PC-3 (cell line): ENCODE measurements around the gene SERPINA5. TPM values are rescaled to one million over a fixed set of nuclear protein-coding genes. Genes with fewer than 3 reads are reported as not detected.

Source experiments
- ATAC-seq: fragments of 200-7000 bp; cut with Tn5 transposase; 2 replicates; pipeline ENCODE4 v1.9.1; 2020; ENCODE audit warnings: mild to moderate bottlenecking, moderate library complexity
- BruUV-seq: library from RNA; stranded (reverse); fragments of 400-500 nt; replicated peaks from 2 replicates; lab custom pipeline; 2021; lab: Mats Ljungman, UMichigan
- CTCF ChIA-PET: fragments of 300-600 bp; sonication (Branson Sonifier 250); formaldehyde crosslinking; loops from one replicate; lab custom pipeline; 2022; ENCODE audit warnings: antibody characterized with exemption; lab: Charles Lee
- POLR2A ChIA-PET: fragments of 300-600 bp; sonication (Branson Sonifier 250); formaldehyde crosslinking; loops from one replicate; lab custom pipeline; 2022; ENCODE audit warnings: antibody characterized with exemption; ENCODE audit not compliant: unreplicated experiment; lab: Charles Lee
- DNase-seq: peaks from one replicate; pipeline ENCODE4 v3.0.0-alpha.2; 2015
- H2AFZ ChIP-seq: fragments of 300-600 bp; sonication (generic); 2 replicates; pipeline ENCODE4 v1.6.0; 2016; ENCODE audit warnings: antibody characterized with exemption, low read length
- H3F3A ChIP-seq: fragments of 300-600 bp; sonication (generic); one replicate; pipeline ENCODE4 v1.6.0; 2017; ENCODE audit warnings: antibody characterized with exemption, low read length, control low read depth, mild to moderate bottlenecking; ENCODE audit not compliant: unreplicated experiment
- H3K27ac ChIP-seq: fragments of 300-600 bp; sonication (generic); 2 replicates; pipeline ENCODE4 v1.5.1; 2016; ENCODE audit warnings: mild to moderate bottlenecking, low read length
- H3K27me3 ChIP-seq: fragments of 300-600 bp; sonication (generic); 2 replicates; pipeline ENCODE4 v1.6.1; 2016; ENCODE audit warnings: low read length, mixed read lengths
- H3K36me3 ChIP-seq: fragments of 300-600 bp; sonication (generic); 2 replicates; pipeline ENCODE4 v1.6.1; 2016; ENCODE audit warnings: low read depth, mixed run types, low read length, mixed read lengths
- H3K4me1 ChIP-seq: fragments of 300-600 bp; sonication (generic); 2 replicates; pipeline ENCODE4 v1.5.1; 2016; ENCODE audit warnings: low read length; ENCODE audit not compliant: insufficient read depth
- H3K4me2 ChIP-seq: fragments of 300-600 bp; sonication (generic); 2 replicates; pipeline ENCODE4 v1.6.0; 2016; ENCODE audit warnings: low read length
- H3K4me3 ChIP-seq: fragments of 300-600 bp; sonication (generic); 2 replicates; pipeline ENCODE4 v1.5.1; 2016; ENCODE audit warnings: mild to moderate bottlenecking, low read length, mixed read lengths
- H3K79me2 ChIP-seq: fragments of 300-600 bp; sonication (generic); 2 replicates; pipeline ENCODE4 v1.6.1; 2017; ENCODE audit warnings: low read length, mixed read lengths
- H3K9ac ChIP-seq: fragments of 300-600 bp; sonication (generic); 2 replicates; pipeline ENCODE4 v1.6.0; 2016; ENCODE audit warnings: mild to moderate bottlenecking, low read length
- H3K9me2 ChIP-seq: fragments of 300-600 bp; sonication (generic); replicated peaks from 2 replicates; pipeline ENCODE4 v1.6.1; 2016; ENCODE audit warnings: mixed run types, low read length, mixed read lengths
- H3K9me3 ChIP-seq: fragments of 300-600 bp; sonication (generic); 2 replicates; pipeline ENCODE4 v1.6.1; 2016; ENCODE audit warnings: low read length, mixed read lengths
- H4K20me1 ChIP-seq: fragments of 300-600 bp; sonication (generic); 2 replicates; pipeline ENCODE4 v1.6.1; 2016; ENCODE audit warnings: low read length, mixed read lengths
- CTCF ChIP-seq: fragments of 300-600 bp; sonication (generic); conservative IDR thresholded peaks from 2 replicates; pipeline ENCODE4 v1.5.1; 2017; ENCODE audit warnings: antibody characterized with exemption, low read depth, mild to moderate bottlenecking, low read length
- EZH2 ChIP-seq: fragments of 300-600 bp; sonication (generic); IDR thresholded peaks from one replicate; pipeline ENCODE4 v1.6.1; 2017; ENCODE audit warnings: antibody characterized with exemption, mild to moderate bottlenecking, low read length; ENCODE audit not compliant: unreplicated experiment
- EZH2phosphoT487 ChIP-seq: fragments of 300-600 bp; sonication (generic); IDR thresholded peaks from 2 replicates; pipeline ENCODE4 v1.6.1; 2018; ENCODE audit warnings: mild to moderate bottlenecking, antibody characterized with exemption, low read length, borderline replicate concordance
- intact Hi-C: fragments of 100-400 bp; cut with micrococcal nuclease; formaldehyde crosslinking; loops from 2 replicates; pipeline ENCODE4 v1.9.0; 2023
- total RNA-seq: library from RNA; depleted of rRNA; stranded (reverse); fragments of >200 nt; gene quantifications from 2 replicates; pipeline ENCODE4 v1.2.3, GENCODE V29; 2014

SERPINA5 gene
- total RNA-seq, 1 experiment from 2014 or later = not detected

GRCh38 chr14:94562022-94562421 is 19.2 kb upstream of the SERPINA5 start:
- DNase-seq = no peak
- BruUV-seq = no TSS peak
- no peak for TF ChIP-seq EZH2
- TF ChIP-seq CTCF = no peak
- no peak for TF ChIP-seq EZH2phosphoT487
- Histone ChIP-seq H3K36me3 (no peaks in the 10 kb centered on the region), H4K20me1 (no peaks in the 10 kb centered on the region), H3K27ac (no peak overlapping the region), H3F3A (no peaks in the 10 kb centered on the region), H3K79me2 (no peaks in the 10 kb centered on the region), H3K9ac (no peak overlapping the region), H3K4me2 (no peak overlapping the region), H2AFZ (no peak overlapping the region), H3K9me2 (no peaks in the 10 kb centered on the region), H3K27me3 (no peaks in the 10 kb centered on the region), H3K4me3 (no peak overlapping the region), H3K9me3 (no peaks in the 10 kb centered on the region), H3K4me1 (no peaks in the 10 kb centered on the region)
- intact Hi-C loops = no loop called here
- CTCF ChIA-PET = no interaction called here
- ATAC-seq = no peak
- POLR2A ChIA-PET = no interaction called here

GRCh38 chr14:94562941-94563883 is 18.0 kb upstream of the SERPINA5 start:
- Histone ChIP-seq H3K9me2 (no peaks in the 10 kb centered on the region), H4K20me1 (no peaks in the 10 kb centered on the region), H3K4me1 (no peaks in the 10 kb centered on the region), H3K4me3 (no peak overlapping the region), H3K36me3 (no peaks in the 10 kb centered on the region), H3K4me2 (no peak overlapping the region), H3K9ac (no peak overlapping the region), H3K79me2 (no peaks in the 10 kb centered on the region), H2AFZ (no peak overlapping the region), H3K27me3 (no peaks in the 10 kb centered on the region), H3F3A (no peaks in the 10 kb centered on the region), H3K27ac (no peak overlapping the region), H3K9me3 (no peaks in the 10 kb centered on the region)
- CTCF ChIA-PET = no interaction called here
- intact Hi-C loops = no loop called here
- no peak for DNase-seq
- TF ChIP-seq EZH2 = no peak
- no peak for TF ChIP-seq CTCF
- TF ChIP-seq EZH2phosphoT487 = no peak
- BruUV-seq = no TSS peak
- POLR2A ChIA-PET = no interaction called here
- ATAC-seq = no peak

- H3K4me3 ChIP-seq = no peak overlapping the region
- POLR2A ChIA-PET = no interaction called here
- ATAC-seq (no peak), DNase-seq (no peak)
- no peaks in the 10 kb centered on the region for H4K20me1 ChIP-seq
- H3K9ac ChIP-seq = no peak overlapping the region
- TF ChIP-seq EZH2 (no peak), EZH2phosphoT487 (no peak), CTCF (no peak)
- intact Hi-C loops = no loop called here
- H3K27me3 ChIP-seq = no peaks in the 10 kb centered on the region
- no TSS peak for BruUV-seq
- CTCF ChIA-PET = no interaction called here
- no peaks in the 10 kb centered on the region for H3F3A ChIP-seq
- no peaks in the 10 kb centered on the region for H3K9me2 ChIP-seq
- no peaks in the 10 kb centered on the region for H3K9me3 ChIP-seq
- H3K4me2 ChIP-seq = no peak overlapping the region
- H3K79me2 ChIP-seq = no peaks in the 10 kb centered on the region
- no peak overlapping the region for H2AFZ ChIP-seq
- H3K4me1 ChIP-seq = no peaks in the 10 kb centered on the region
- no peaks in the 10 kb centered on the region for H3K36me3 ChIP-seq
- H3K27ac ChIP-seq = no peak overlapping the region
These were observed 16.8 kb upstream of the SERPINA5 start for GRCh38 chr14:94564381-94564780.
